Natural killer cell treated with Interleukin-12 subunit alpha and Interleukin-12 subunit beta and Interleukin-15 and Interleukin-18, amount 100 ng/mL, for 72 hours (primary cell): Measurements from ENCODE around the gene LDLRAD4. TPM values are rescaled to one million over a fixed set of nuclear protein-coding genes. Genes with fewer than 3 reads are reported as not detected.
A peak's percentile ranks its signal among the peaks of the same experiment; 100 is the strongest.

ENCODE experiments used
- ATAC-seq, 2 donors: fragments of 150-1000 bp; cut with Tn5 transposase in 1 of 2; sonication (Bioruptor Pico), chemical (Tn5 transposase) in 1 of 2; 2 replicates each; pipeline ENCODE4 v1.10.0; 2021
- DNase-seq: peaks from one replicate; pipeline ENCODE4 v3.0.0; 2022; ENCODE audit warnings: low spot score
- H3K27ac Mint-ChIP-seq, 2 donors: 1 replicate in 1 of 2; 2 replicates in 1 of 2; pipeline ENCODE4 v1.8.0; 2022; ENCODE audit warnings: mixed read lengths in 2 of 2, mild to moderate bottlenecking in 1 of 2, moderate library complexity in 1 of 2
- H3K27me3 Mint-ChIP-seq, 2 donors: 1 replicate in 1 of 2; 2 replicates in 1 of 2; pipeline ENCODE4 v1.8.0; 2022; ENCODE audit warnings: mixed read lengths in 2 of 2
- H3K36me3 Mint-ChIP-seq: one replicate; pipeline ENCODE4 v1.8.0; 2022; ENCODE audit warnings: mixed read lengths
- H3K4me1 Mint-ChIP-seq, 2 donors: 1 replicate in 1 of 2; 2 replicates in 1 of 2; pipeline ENCODE4 v1.8.0; 2022; ENCODE audit warnings: low read depth in 2 of 2, mixed read lengths in 2 of 2, mild to moderate bottlenecking in 1 of 2
- H3K4me3 Mint-ChIP-seq: one replicate; pipeline ENCODE4 v1.8.0; 2022; ENCODE audit warnings: mixed read lengths
- H3K9me3 Mint-ChIP-seq: 2 replicates; pipeline ENCODE4 v1.8.0; 2022; ENCODE audit warnings: mixed read lengths
- total RNA-seq, 2 donors: library from RNA; stranded (reverse); gene quantifications; one replicate each; pipeline ENCODE4 v1.2.3, GENCODE V29; 2022

LDLRAD4 gene
- total RNA-seq, 2 donors from 2014 or later = 16.3 to 19.5 TPM

DNA sequence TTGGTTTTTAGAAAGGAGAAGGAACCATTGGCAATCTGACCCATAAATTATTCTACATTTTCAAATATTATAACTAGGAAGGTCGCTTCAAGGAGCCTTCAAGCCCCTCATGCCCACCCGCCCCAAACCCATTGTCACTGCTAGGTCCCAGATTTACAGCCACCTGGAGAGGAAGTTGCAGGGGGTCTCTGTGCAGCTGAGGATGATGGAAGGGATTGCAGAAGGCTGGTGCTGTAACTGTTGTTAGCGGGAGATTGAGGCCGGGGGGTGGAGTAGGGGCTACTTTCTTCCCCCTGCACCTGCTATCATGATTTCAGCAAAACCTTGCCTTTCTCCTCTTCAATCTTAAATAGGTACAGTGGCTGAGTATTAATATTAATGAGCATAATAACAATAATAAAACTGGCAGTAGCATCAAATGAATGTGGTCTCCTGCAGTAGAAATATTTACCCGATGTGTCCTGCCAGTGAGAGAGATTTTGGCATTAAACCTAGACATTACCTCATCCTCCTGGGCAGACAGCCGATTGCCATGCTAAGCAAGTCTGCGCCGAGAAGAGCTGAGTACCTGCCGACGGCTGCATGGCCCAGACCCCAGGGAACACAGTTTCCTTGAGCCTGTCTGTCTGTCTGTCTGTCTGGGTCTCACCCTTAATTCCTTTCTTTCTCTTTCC, 282.4 kb downstream of the LDLRAD4 start:
- no peak overlapping the region for H3K27ac Mint-ChIP-seq
- no peak overlapping the region for H3K4me3 Mint-ChIP-seq
- no peaks in the 10 kb centered on the region for H3K27me3 Mint-ChIP-seq
- ATAC-seq (no peak), DNase-seq (no peak)
- H3K9me3 Mint-ChIP-seq = peaks cover 8% of the 10 kb centered on the region
- H3K36me3 Mint-ChIP-seq = peaks cover 12% of the 10 kb centered on the region
- H3K4me1 Mint-ChIP-seq = peaks cover 12 to 26% of the 10 kb centered on the region in 2 donors

DNA sequence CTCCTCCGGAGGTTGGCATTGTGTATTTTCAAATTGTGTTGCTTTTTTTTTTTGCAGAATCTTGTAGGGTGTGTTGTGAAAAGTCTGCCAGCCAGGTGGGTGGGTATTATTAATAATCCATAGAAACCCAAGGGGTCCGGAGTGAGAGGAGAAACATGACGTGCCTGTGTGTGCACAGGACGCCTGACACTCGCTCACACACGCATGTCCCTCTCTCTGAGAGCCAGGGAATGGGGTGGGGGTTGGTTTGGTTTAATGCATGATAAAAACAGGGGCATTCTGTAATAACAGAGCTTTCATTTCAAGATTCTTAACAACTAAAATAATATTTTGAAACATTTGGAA, 283.0 kb downstream of the LDLRAD4 start:
- DNase-seq = no peak
- no peak overlapping the region for H3K27ac Mint-ChIP-seq
- H3K4me1 Mint-ChIP-seq = peaks cover 12 to 27% of the 10 kb centered on the region in 2 donors

DNA sequence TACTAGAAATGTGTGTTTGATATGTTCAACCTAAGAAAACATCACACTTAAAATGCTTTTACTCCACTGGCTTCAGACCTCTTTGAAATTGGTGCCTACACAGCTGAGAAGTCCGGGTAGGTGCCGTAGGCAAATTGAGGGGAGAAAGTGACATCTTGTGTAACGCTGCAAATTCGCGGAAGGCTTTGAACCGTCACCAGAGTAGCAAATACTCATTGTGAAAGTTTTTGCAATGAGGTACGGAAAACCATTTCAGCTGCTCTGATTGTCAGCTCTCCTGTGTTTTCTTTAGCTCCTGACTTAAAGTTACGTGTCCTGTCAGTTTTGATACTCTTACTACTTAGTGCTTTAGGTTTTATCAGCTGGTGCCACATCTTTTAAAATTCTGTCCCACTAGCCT, 283.3 kb downstream of the LDLRAD4 start:
- ATAC-seq = peak; percentile 40 to 74
- no peak for DNase-seq
- Mint-ChIP-seq H3K36me3 (peaks cover 12% of the 10 kb centered on the region), H3K9me3 (peaks cover 8% of the 10 kb centered on the region), H3K4me1 (peaks cover 12 to 27% of the 10 kb centered on the region in 2 donors), H3K27ac (no peak overlapping the region), H3K27me3 (no peaks in the 10 kb centered on the region), H3K4me3 (no peak overlapping the region)

More for the DNA sequence above, 283.0 kb downstream of the LDLRAD4 start:
- no peaks in the 10 kb centered on the region for H3K27me3 Mint-ChIP-seq
- peaks cover 8% of the 10 kb centered on the region for H3K9me3 Mint-ChIP-seq
- H3K36me3 Mint-ChIP-seq = peaks cover 12% of the 10 kb centered on the region
- H3K4me3 Mint-ChIP-seq = no peak overlapping the region
- no peak for ATAC-seq

DNA sequence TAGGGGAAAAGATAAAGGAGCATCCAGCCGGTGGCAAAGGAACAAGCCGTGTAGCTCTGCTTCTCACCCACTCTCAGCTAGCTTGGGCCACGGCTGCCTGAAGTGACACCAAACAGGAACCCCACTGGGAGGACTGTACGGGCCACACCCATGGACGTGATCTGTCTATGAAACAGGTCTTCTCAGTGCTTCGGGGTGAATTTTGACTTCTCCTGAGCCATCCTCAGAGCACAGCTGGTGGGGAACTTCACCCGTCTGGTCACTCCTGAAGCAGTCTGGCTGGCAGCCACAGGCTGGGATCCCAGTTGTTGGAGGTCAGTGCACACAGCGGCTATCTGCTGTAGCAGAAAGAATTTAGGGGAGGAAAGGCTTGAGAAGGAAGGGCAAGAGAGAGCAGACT, 284.0 kb downstream of the LDLRAD4 start:
- no peak for DNase-seq
- no peak for ATAC-seq
- Mint-ChIP-seq H3K4me1 (peaks cover 12 to 27% of the 10 kb centered on the region in 2 donors), H3K36me3 (peaks cover 12% of the 10 kb centered on the region), H3K4me3 (no peak overlapping the region), H3K27ac (no peak overlapping the region), H3K9me3 (peaks cover 8% of the 10 kb centered on the region), H3K27me3 (no peaks in the 10 kb centered on the region)

DNA sequence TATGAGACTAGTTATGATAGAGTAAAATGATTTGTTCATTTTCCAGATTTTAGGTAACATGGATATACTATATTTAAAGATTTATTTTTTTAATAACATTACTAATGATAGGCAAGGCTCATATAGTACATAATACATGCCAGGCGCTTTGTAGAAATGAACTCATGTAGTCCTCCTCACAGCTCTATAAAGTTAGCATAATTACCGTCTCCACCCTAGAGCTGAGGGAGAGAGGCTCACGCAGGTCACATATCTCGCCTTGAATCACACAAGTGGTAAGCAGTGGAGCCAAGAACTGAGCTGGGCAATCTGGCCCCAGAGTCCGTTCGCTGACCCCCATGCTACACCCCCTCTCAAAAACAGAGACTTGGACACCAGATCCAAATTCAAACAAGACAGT, 285.3 kb downstream of the LDLRAD4 start:
- peaks cover 12% of the 10 kb centered on the region for H3K36me3 Mint-ChIP-seq

DNA sequence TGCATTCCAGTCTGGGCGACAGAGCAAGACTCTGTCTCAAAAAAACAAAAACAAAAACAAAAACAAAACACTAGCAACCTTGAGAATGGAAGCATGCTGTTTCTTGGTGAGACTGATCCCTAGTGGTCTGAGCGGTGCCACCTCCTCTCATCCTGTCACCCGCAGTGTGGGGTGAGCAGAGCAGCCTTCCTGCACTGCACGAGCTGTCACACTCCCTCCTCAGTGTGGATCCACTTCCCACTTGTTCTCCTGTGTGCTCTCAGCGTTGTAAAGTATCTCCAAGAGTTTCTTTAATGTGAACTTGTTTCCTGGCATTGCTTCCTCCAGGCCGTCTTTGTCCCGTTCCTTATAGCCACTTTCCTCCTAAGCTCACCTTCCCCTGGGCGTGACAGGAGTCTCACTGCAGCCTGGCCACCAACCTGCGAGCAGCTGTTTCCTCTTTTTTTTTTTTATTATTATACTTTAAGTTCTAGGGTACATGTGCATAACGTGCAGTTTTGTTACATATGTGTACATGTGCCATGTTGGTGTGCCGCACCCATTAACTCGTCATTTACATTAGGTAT, 287.3 kb downstream of the LDLRAD4 start:
- Mint-ChIP-seq H3K4me3 (no peak overlapping the region), H3K4me1 (peaks cover 12 to 34% of the 10 kb centered on the region in 2 donors), H3K27ac (no peak overlapping the region), H3K9me3 (no peaks in the 10 kb centered on the region), H3K36me3 (no peaks in the 10 kb centered on the region), H3K27me3 (no peaks in the 10 kb centered on the region)
- peak in 1 of 2 donors; percentile 63 for ATAC-seq
- DNase-seq = no peak

More for the DNA sequence above, 285.3 kb downstream of the LDLRAD4 start:
- Mint-ChIP-seq H3K27me3 (no peaks in the 10 kb centered on the region), H3K4me3 (no peak overlapping the region), H3K4me1 (peaks cover 12 to 31% of the 10 kb centered on the region in 2 donors), H3K27ac (no peak overlapping the region), H3K9me3 (peaks cover 8% of the 10 kb centered on the region)
- DNase-seq (no peak), ATAC-seq (no peak)

DNA sequence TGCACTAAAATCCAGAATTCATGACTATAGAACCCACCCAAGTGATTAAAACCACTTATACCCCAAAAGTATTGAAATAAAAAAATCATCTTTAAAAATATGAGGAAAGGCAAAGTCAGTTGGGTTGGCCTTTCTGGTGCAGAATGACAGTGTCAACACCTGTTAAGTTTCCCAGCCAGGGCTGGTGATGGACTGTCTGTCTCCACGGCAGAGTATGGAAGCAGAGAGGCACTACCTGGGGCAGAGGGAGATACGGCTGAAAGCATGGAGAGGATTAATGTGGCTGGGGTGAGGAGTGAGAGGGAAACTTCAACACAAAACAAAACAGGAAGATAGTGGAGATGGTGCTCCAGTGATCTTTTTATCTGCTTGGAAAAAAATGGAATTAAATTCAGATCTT, 292.0 kb downstream of the LDLRAD4 start:
- no peak for DNase-seq
- peak overlapping the region in 1 of 2 donors; percentile 40 for H3K27ac Mint-ChIP-seq
- peaks cover 16 to 33% of the 10 kb centered on the region in 2 donors for H3K4me1 Mint-ChIP-seq
- H3K9me3 Mint-ChIP-seq = no peaks in the 10 kb centered on the region
- no peaks in the 10 kb centered on the region for H3K27me3 Mint-ChIP-seq
- no peak overlapping the region for H3K4me3 Mint-ChIP-seq
- no peak for ATAC-seq
- no peaks in the 10 kb centered on the region for H3K36me3 Mint-ChIP-seq

DNA sequence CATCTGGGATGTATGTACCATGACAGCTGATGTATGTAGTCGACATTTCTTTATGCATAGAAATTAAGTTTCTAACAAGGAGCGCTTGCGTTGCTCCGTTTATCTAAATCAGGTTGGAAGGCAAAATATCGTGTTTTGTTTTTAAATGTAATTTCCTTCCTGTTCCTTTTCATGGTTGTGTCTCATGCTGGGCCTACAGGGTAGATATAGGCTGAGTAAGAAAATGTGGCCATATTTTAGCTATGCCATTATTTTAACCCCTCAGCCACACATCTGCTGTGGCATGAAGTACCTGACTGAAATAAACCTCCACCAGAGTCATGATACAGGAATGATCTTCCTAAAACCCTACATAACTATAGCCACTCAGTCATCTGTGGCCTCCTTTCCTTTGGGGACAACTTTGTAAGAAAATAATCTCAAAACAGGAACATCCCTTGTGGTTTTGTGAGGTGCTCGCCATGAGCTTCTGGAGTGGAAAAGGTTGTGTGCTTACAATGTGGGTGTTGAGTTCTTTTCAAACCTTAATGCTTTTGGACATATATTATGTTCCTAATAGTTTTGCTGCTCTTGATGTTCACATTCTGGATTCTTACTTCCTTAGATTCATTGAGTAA, 293.5 kb downstream of the LDLRAD4 start:
- Mint-ChIP-seq H3K36me3 (no peaks in the 10 kb centered on the region), H3K4me3 (no peak overlapping the region)
- ATAC-seq = no peak

DNA sequence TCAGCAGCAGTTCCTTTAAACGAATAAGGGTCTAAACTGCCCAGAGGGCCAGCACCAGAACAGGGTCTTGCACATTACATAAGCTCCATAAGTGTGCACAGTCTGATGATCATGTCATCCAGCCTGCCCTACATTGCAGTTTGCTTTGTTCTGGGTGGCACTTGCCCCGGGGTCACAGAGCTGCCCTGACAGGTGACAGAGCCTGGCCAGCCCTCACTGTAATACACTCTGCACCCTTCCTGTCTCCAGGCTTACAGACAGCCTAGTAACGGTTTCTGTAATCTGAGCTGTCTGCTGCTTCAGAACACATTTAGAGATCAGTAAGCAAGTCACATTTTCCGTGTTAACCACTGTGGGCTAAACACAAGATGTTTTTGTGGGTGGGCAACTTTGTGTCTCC, 294.5 kb downstream of the LDLRAD4 start:
- Mint-ChIP-seq H3K4me3 (no peak overlapping the region), H3K4me1 (peaks cover 12 to 24% of the 10 kb centered on the region in 2 donors), H3K9me3 (no peaks in the 10 kb centered on the region), H3K27ac (peak overlapping the region in 1 of 2 donors; percentile 28), H3K27me3 (no peaks in the 10 kb centered on the region), H3K36me3 (peaks cover 2% of the 10 kb centered on the region)
- ATAC-seq (peak; percentile 32 to 43), DNase-seq (no peak)

More for the DNA sequence above, 293.5 kb downstream of the LDLRAD4 start:
- Mint-ChIP-seq H3K9me3 (no peaks in the 10 kb centered on the region), H3K4me1 (peaks cover 12 to 25% of the 10 kb centered on the region in 2 donors), H3K27me3 (no peaks in the 10 kb centered on the region), H3K27ac (peak overlapping the region in 1 of 2 donors; percentile 28)
- no peak for DNase-seq

DNA sequence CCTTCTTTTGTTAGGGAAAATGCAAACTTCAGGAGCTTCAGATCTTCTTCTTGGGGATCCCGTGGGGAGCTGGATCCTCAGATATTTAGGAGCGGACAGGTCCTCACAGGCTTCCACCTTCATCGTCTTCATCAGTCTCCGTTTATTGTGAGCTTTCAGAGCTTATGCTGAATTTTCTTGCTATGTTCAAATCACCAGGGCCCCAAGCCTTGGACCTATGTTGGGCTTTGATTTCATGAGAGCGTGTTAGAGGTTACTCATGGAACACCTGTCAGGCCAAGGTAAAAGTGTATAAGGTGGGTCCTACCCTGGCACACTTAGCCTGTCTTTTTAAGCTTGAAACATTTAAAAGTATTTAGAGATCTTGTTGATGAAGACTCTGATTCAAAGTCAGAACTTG, 294.9 kb downstream of the LDLRAD4 start:
- peak overlapping the region in 1 of 2 donors; percentile 28 for H3K27ac Mint-ChIP-seq
- H3K36me3 Mint-ChIP-seq = peaks cover 6% of the 10 kb centered on the region
- no peak for ATAC-seq

DNA sequence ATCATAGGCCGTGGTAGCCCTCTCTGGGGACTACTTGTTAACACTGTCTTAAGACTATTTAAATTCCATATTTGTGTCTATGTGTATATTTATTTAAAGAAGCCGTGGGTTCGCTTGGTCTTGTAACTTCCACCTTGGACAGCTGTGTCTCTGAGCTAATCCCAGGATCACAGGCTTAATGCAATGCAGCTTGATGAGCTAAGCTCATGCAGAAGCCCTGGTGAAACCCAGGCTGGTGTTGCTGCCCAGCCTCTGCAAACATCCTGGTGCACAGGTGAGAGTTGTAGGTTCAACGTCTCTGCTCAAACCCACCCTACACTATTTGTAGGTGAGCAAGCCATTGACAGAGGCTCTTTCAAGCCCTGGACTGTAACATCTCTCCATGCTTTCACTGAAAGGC, 296.0 kb downstream of the LDLRAD4 start:
- ATAC-seq (no peak), DNase-seq (no peak)
- H3K36me3 Mint-ChIP-seq = peaks cover 6% of the 10 kb centered on the region
- H3K27ac Mint-ChIP-seq = no peak overlapping the region
- no peaks in the 10 kb centered on the region for H3K9me3 Mint-ChIP-seq
- H3K4me3 Mint-ChIP-seq = no peak overlapping the region
- H3K27me3 Mint-ChIP-seq = no peaks in the 10 kb centered on the region
- peaks cover 12 to 20% of the 10 kb centered on the region in 2 donors for H3K4me1 Mint-ChIP-seq

More for the DNA sequence above, 294.9 kb downstream of the LDLRAD4 start:
- no peak for DNase-seq
- H3K9me3 Mint-ChIP-seq = no peaks in the 10 kb centered on the region
- no peak overlapping the region for H3K4me3 Mint-ChIP-seq
- H3K27me3 Mint-ChIP-seq = no peaks in the 10 kb centered on the region
- peaks cover 12 to 24% of the 10 kb centered on the region in 2 donors for H3K4me1 Mint-ChIP-seq

DNA sequence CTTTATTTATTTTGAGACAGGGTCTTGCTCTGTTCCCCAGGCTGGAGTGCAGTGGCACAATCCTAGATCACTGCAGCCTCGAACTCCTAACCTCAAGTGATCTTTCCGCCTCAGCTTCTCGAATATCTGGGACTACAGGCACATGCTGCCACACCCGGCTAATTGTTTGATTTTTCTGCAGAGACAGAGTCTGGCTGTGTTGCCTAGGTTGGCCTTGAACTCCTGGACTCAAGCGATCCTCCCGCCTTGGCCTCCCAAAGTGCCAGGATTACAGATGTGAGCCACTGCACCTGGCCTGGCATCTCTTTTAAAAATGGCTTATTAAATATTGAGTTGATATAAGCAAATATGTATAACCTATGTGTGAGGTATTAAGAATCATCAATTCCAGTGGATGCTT, 298.3 kb downstream of the LDLRAD4 start:
- Mint-ChIP-seq H3K4me1 (peaks cover 12 to 21% of the 10 kb centered on the region in 2 donors), H3K27me3 (no peaks in the 10 kb centered on the region), H3K4me3 (no peak overlapping the region), H3K27ac (no peak overlapping the region), H3K36me3 (peaks cover 6% of the 10 kb centered on the region), H3K9me3 (no peaks in the 10 kb centered on the region)
- no peak for DNase-seq
- ATAC-seq = no peak

DNA sequence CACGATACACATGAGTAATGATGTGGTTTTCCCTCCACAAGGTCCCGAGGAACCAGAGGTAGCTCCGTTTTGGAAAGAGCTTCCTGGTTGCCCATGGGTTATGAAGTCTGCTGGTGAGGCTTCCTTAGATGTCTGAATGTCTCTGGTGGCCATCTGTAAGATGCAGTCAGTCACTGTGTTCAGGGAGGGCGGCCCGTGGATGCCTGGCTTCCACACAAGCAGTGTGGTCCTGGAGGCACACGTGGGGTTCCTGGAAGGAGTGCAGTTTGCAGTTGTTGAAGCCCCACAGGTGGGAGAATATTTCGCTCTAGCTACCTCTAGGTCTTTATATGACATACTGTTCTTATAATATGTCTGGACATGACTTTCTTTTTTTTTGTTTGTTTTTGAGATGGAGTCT, 298.8 kb downstream of the LDLRAD4 start:
- H3K4me3 Mint-ChIP-seq = no peak overlapping the region
- no peak for ATAC-seq
- no peak for DNase-seq
- H3K36me3 Mint-ChIP-seq = peaks cover 6% of the 10 kb centered on the region
- no peaks in the 10 kb centered on the region for H3K27me3 Mint-ChIP-seq
- H3K27ac Mint-ChIP-seq = no peak overlapping the region
- no peaks in the 10 kb centered on the region for H3K9me3 Mint-ChIP-seq
- peaks cover 12 to 18% of the 10 kb centered on the region in 2 donors for H3K4me1 Mint-ChIP-seq

DNA sequence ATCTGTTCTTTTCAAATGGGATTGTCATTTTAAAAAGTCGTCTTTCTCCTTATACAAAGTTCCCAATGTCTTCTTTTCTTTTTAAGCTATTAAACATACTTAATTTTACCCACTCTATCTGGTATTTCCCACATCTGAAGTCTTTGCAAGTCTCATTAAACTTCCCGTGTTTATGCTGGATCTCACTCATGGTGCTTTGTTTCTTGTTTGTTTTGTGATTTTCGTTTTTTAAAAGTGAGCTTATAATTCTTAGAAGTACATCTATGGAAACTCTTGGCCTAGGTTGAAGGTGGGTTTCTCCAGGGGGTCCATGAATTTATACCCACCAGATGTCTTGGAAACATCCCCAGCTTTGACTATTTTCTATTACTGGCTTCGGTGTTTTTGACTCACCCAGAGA, 299.8 kb downstream of the LDLRAD4 start:
- ATAC-seq (no peak), DNase-seq (no peak)
- no peaks in the 10 kb centered on the region for H3K9me3 Mint-ChIP-seq
- H3K4me3 Mint-ChIP-seq = no peak overlapping the region
- peaks cover 2 to 9% of the 10 kb centered on the region in 2 donors for H3K4me1 Mint-ChIP-seq
- H3K27ac Mint-ChIP-seq = no peak overlapping the region
- H3K27me3 Mint-ChIP-seq = no peaks in the 10 kb centered on the region
- H3K36me3 Mint-ChIP-seq = peaks cover 6% of the 10 kb centered on the region
